Measurements from ENCODE around the gene OR51B2. TPM values are rescaled to one million over a fixed set of nuclear protein-coding genes. Genes with fewer than 3 reads are reported as not detected.

OR51B2 gene
- total and polyA plus RNA-seq, 5 donors = not detected

GRCh38 chr11:5280582-5281102 lies 43.5 kb downstream of the OR51B2 start:
- H3K4me1 ChIP-seq (ENCODE audit: control insufficient read depth, insufficient read depth, low read length) = no peaks in the 10 kb centered on the region
- H3K27me3 ChIP-seq (ENCODE audit: control insufficient read depth, insufficient read depth) = no peaks in the 10 kb centered on the region
- intact Hi-C loops (cut with DNase I) = no loop called here
- DNase-seq (peak in 2 of 3 donors; percentile 57 to 64), ATAC-seq (peak; percentile 70 to 92)
- WGBS = 38% methylated on average over 3 of the region's 3 CpGs
- no peak overlapping the region for H3K27ac ChIP-seq (ENCODE audit: low read length)
- H3K4me3 ChIP-seq (ENCODE audit: low read length) = no peak overlapping the region
- H3K9me3 ChIP-seq (ENCODE audit: control insufficient read depth, low read length) = no peaks in the 10 kb centered on the region

- Histone ChIP-seq H3K4me3 (ENCODE audit: low read length) (no peak overlapping the region), H3K9me3 (ENCODE audit: control insufficient read depth, low read length) (no peaks in the 10 kb centered on the region), H3K27me3 (ENCODE audit: control insufficient read depth, insufficient read depth) (no peaks in the 10 kb centered on the region), H3K4me1 (ENCODE audit: control insufficient read depth, insufficient read depth, low read length) (no peaks in the 10 kb centered on the region), H3K27ac (ENCODE audit: low read length) (no peak overlapping the region)
- WGBS = 79% methylated on average over 4 of the region's 4 CpGs
- DNase-seq = no peak
- no peak for ATAC-seq
- intact Hi-C loops (cut with DNase I) = no loop called here
Measured at GRCh38 chr11:5279471-5280090, 44.5 kb downstream of the OR51B2 start.

- no peaks in the 10 kb centered on the region for H3K27me3 ChIP-seq (ENCODE audit: control insufficient read depth, insufficient read depth)
- H3K9me3 ChIP-seq (ENCODE audit: control insufficient read depth, low read length) = no peaks in the 10 kb centered on the region
- H3K27ac ChIP-seq (ENCODE audit: low read length) = no peak overlapping the region
- no peak overlapping the region for H3K4me3 ChIP-seq (ENCODE audit: low read length)
- no peak for ATAC-seq
- intact Hi-C loops (cut with DNase I) = no loop called here
- 81% methylated on average over 1 of the region's 1 CpG for WGBS
- H3K4me1 ChIP-seq (ENCODE audit: control insufficient read depth, insufficient read depth, low read length) = no peaks in the 10 kb centered on the region
- no peak for DNase-seq
Measured at GRCh38 chr11:5277807-5278382, 46.2 kb downstream of the OR51B2 start.

GRCh38 chr11:5276697-5277096 lies 47.4 kb downstream of the OR51B2 start:
- H3K27ac ChIP-seq (ENCODE audit: low read length) = no peak overlapping the region
- no peaks in the 10 kb centered on the region for H3K9me3 ChIP-seq (ENCODE audit: control insufficient read depth, low read length)
- no peak overlapping the region for H3K4me3 ChIP-seq (ENCODE audit: low read length)
- H3K4me1 ChIP-seq (ENCODE audit: control insufficient read depth, insufficient read depth, low read length) = no peaks in the 10 kb centered on the region
- no peaks in the 10 kb centered on the region for H3K27me3 ChIP-seq (ENCODE audit: control insufficient read depth, insufficient read depth)
- 78% methylated on average over 2 of the region's 2 CpGs for WGBS
- no peak for ATAC-seq
- DNase-seq = no peak
- intact Hi-C loops (cut with DNase I) = no loop called here

GRCh38 chr11:5275369-5276110 lies 48.6 kb downstream of the OR51B2 start:
- 55% methylated on average over 6 of the region's 6 CpGs for WGBS
- no peak for DNase-seq
- Histone ChIP-seq H3K9me3 (ENCODE audit: control insufficient read depth, low read length) (no peaks in the 10 kb centered on the region), H3K4me1 (ENCODE audit: control insufficient read depth, insufficient read depth, low read length) (no peaks in the 10 kb centered on the region), H3K27me3 (ENCODE audit: control insufficient read depth, insufficient read depth) (no peaks in the 10 kb centered on the region), H3K27ac (ENCODE audit: low read length) (no peak overlapping the region), H3K4me3 (ENCODE audit: low read length) (no peak overlapping the region)
- no peak for ATAC-seq
- intact Hi-C loops (cut with DNase I) = no loop called here

GRCh38 chr11:5274395-5274794 lies 49.7 kb downstream of the OR51B2 start:
- H3K9me3 ChIP-seq (ENCODE audit: control insufficient read depth, low read length) = no peaks in the 10 kb centered on the region
- H3K4me3 ChIP-seq (ENCODE audit: low read length) = no peak overlapping the region
- ATAC-seq = no peak
- H3K4me1 ChIP-seq (ENCODE audit: control insufficient read depth, insufficient read depth, low read length) = no peaks in the 10 kb centered on the region
- intact Hi-C loops (cut with DNase I) = no loop called here
- H3K27ac ChIP-seq (ENCODE audit: low read length) = no peak overlapping the region
- H3K27me3 ChIP-seq (ENCODE audit: control insufficient read depth, insufficient read depth) = no peaks in the 10 kb centered on the region
- WGBS = 61% methylated on average over 5 of the region's 5 CpGs
- DNase-seq = no peak

Other genes with a start within 250 kb of the OR51B2 start
- gene OR52A5, start 185.9 kb downstream of the OR51B2 start, total RNA-seq = not detected
- gene OR52A5, start 185.9 kb downstream of the OR51B2 start, polyA plus RNA-seq = not detected
- gene OR52A1, start 169.5 kb downstream of the OR51B2 start, total RNA-seq = not detected
- gene OR52A1, start 169.5 kb downstream of the OR51B2 start, polyA plus RNA-seq = not detected
- not detected for gene OR51V1, start 123.6 kb downstream of the OR51B2 start, total RNA-seq
- gene OR51V1, start 123.6 kb downstream of the OR51B2 start, polyA plus RNA-seq = not detected
- gene HBB, start 97.2 kb downstream of the OR51B2 start, total RNA-seq = 100 to 1,000 TPM in 2 of 4 donors, 10 to 100 TPM in 2; 63.4 to 190 (median 100) TPM
- gene HBB, start 97.2 kb downstream of the OR51B2 start, polyA plus RNA-seq = 3.0 TPM
- not detected for gene HBD, start 89.8 kb downstream of the OR51B2 start, total RNA-seq
- not detected for gene HBD, start 89.8 kb downstream of the OR51B2 start, polyA plus RNA-seq
- gene HBG1, start 74.4 kb downstream of the OR51B2 start, total RNA-seq = not detected
- gene HBG1, start 74.4 kb downstream of the OR51B2 start, polyA plus RNA-seq = not detected
- gene HBG2, start 69.5 kb downstream of the OR51B2 start, total RNA-seq = 1 to 10 TPM in 1 of 4 donors, under 1 TPM in 1, not detected in 2; 0.44 to 1.1 TPM
- gene HBG2, start 69.5 kb downstream of the OR51B2 start, polyA plus RNA-seq = 0.27 TPM
- gene HBE1, start 54.4 kb downstream of the OR51B2 start, total RNA-seq = not detected
- 0.11 TPM for gene HBE1, start 54.4 kb downstream of the OR51B2 start, polyA plus RNA-seq
- not detected for gene OR51B4, start 22.4 kb downstream of the OR51B2 start, total RNA-seq
- gene OR51B4, start 22.4 kb downstream of the OR51B2 start, polyA plus RNA-seq = not detected
- gene OR51B5, start 19.2 kb upstream of the OR51B2 start, total RNA-seq = under 1 TPM in 1 of 4 donors, not detected in 3; 0.33 TPM
- 0.14 TPM for gene OR51B5, start 19.2 kb upstream of the OR51B2 start, polyA plus RNA-seq
- gene OR51B6, start 27.2 kb upstream of the OR51B2 start, total RNA-seq = not detected
- gene OR51B6, start 27.2 kb upstream of the OR51B2 start, polyA plus RNA-seq = not detected
- gene OR51M1, start 59.5 kb upstream of the OR51B2 start, total RNA-seq = not detected
- gene OR51M1, start 59.5 kb upstream of the OR51B2 start, polyA plus RNA-seq = not detected
- gene OR51Q1, start 97.8 kb upstream of the OR51B2 start, total RNA-seq = not detected
- gene OR51Q1, start 97.8 kb upstream of the OR51B2 start, polyA plus RNA-seq = not detected
- not detected for gene OR51I1, start 117.2 kb upstream of the OR51B2 start, total RNA-seq
- not detected for gene OR51I1, start 117.2 kb upstream of the OR51B2 start, polyA plus RNA-seq
- gene OR51I2, start 125.0 kb upstream of the OR51B2 start, total RNA-seq = not detected
- gene OR51I2, start 125.0 kb upstream of the OR51B2 start, polyA plus RNA-seq = not detected
- not detected for gene OR52D1, start 164.4 kb upstream of the OR51B2 start, total RNA-seq
- not detected for gene OR52D1, start 164.4 kb upstream of the OR51B2 start, polyA plus RNA-seq
- under 1 TPM in 2 of 4 donors, not detected in 2; 0.14 to 0.29 TPM for gene UBQLN3, start 185.7 kb upstream of the OR51B2 start, total RNA-seq
- 0.05 TPM for gene UBQLN3, start 185.7 kb upstream of the OR51B2 start, polyA plus RNA-seq
- gene UBQLNL, start 192.4 kb upstream of the OR51B2 start, total RNA-seq = under 1 TPM in 3 of 4 donors, not detected in 1; 0.20 to 0.28 (median 0.21) TPM
- 0.18 TPM for gene UBQLNL, start 192.4 kb upstream of the OR51B2 start, polyA plus RNA-seq
- gene OR52H1, start 224.2 kb upstream of the OR51B2 start, total RNA-seq = not detected
- not detected for gene OR52H1, start 224.2 kb upstream of the OR51B2 start, polyA plus RNA-seq

All from right cardiac atrium (tissue), 5 donors.